ENCODE data around the gene BCAS3. TPM values are rescaled to one million over a fixed set of nuclear protein-coding genes. Genes with fewer than 3 reads are reported as not detected.

The BCAS3 gene
- polyA plus RNA-seq, 6 donors from 2014 or later: 22.0 to 38.9 (median 24.5) TPM

GRCh38 chr17:61395983-61396585 is 718.4 kb downstream of the BCAS3 start:
- H3K27ac Mint-ChIP-seq: peak overlapping the region in 4 of 6 donors; percentile 43 to 72 (median 56)
- peaks cover 0 to 4% (median 1%) of the 10 kb centered on the region in 7 donors for H3K9me3 Mint-ChIP-seq
- peak in 1 of 2 donors; percentile 19 for ATAC-seq (ENCODE audit: low read depth in 2 of 2)

GRCh38 chr17:61396586-61397085 is 719.0 kb downstream of the BCAS3 start:
- Mint-ChIP-seq H3K9me3 (peaks cover 0 to 4% (median 1%) of the 10 kb centered on the region in 7 donors), H3K4me1 (peaks cover 17 to 35% (median 23%) of the 10 kb centered on the region in 3 donors), H3K27me3 (peaks cover 35 to 68% (median 38%) of the 10 kb centered on the region in 3 donors), H3K27ac (no peak overlapping the region), H3K36me3 (peaks cover 0 to 9% of the 10 kb centered on the region in 2 donors), H3K4me3 (no peak overlapping the region)
- DNase-seq: no peak
- no peak for ATAC-seq (ENCODE audit: low read depth in 2 of 2)

More at GRCh38 chr17:61395983-61396585, 718.4 kb downstream of the BCAS3 start:
- H3K4me1 Mint-ChIP-seq: peaks cover 13 to 30% (median 18%) of the 10 kb centered on the region in 3 donors
- H3K27me3 Mint-ChIP-seq: peaks cover 31 to 68% (median 33%) of the 10 kb centered on the region in 3 donors
- no peak for DNase-seq
- H3K4me3 Mint-ChIP-seq: peak overlapping the region in 2 of 8 donors; percentile 30 to 39
- peaks cover 0 to 9% of the 10 kb centered on the region in 2 donors for H3K36me3 Mint-ChIP-seq

- peaks cover 40 to 66% (median 40%) of the 10 kb centered on the region in 3 donors for H3K27me3 Mint-ChIP-seq
- DNase-seq (no peak), ATAC-seq (ENCODE audit: low read depth in 2 of 2) (no peak)
- peaks cover 17 to 36% (median 24%) of the 10 kb centered on the region in 3 donors for H3K4me1 Mint-ChIP-seq
- peak overlapping the region in 2 of 6 donors; percentile 72 to 86 for H3K27ac Mint-ChIP-seq
- peak overlapping the region in 5 of 8 donors; percentile 6 to 84 (median 69) for H3K4me3 Mint-ChIP-seq
- H3K9me3 Mint-ChIP-seq: peaks cover 0 to 4% (median 1%) of the 10 kb centered on the region in 7 donors
- peaks cover 0 to 9% of the 10 kb centered on the region in 2 donors for H3K36me3 Mint-ChIP-seq
Measured at GRCh38 chr17:61397086-61397842, 719.6 kb downstream of the BCAS3 start.

GRCh38 chr17:61398721-61399130 is 721.1 kb downstream of the BCAS3 start:
- H3K27ac Mint-ChIP-seq: peak overlapping the region; percentile 38 to 86 (median 78)
- peaks cover 32 to 50% (median 38%) of the 10 kb centered on the region in 3 donors for H3K4me1 Mint-ChIP-seq
- H3K36me3 Mint-ChIP-seq: peaks cover 0 to 17% of the 10 kb centered on the region in 2 donors
- H3K4me3 Mint-ChIP-seq: peak overlapping the region; percentile 21 to 87 (median 75)
- ATAC-seq (ENCODE audit: low read depth in 2 of 2) (no peak), DNase-seq (no peak)
- H3K9me3 Mint-ChIP-seq: peaks cover 0 to 10% (median 2%) of the 10 kb centered on the region in 7 donors
- H3K27me3 Mint-ChIP-seq: peaks cover 55 to 67% (median 55%) of the 10 kb centered on the region in 3 donors

GRCh38 chr17:61399131-61400065 is 721.7 kb downstream of the BCAS3 start, which contains the start of gene TBX2:
Gene TBX2 (plus strand): TSS chr17:61399843. CDS start chr17:61400177, 334 bp downstream.
- peak in 1 of 2 donors; percentile 10 for ATAC-seq (ENCODE audit: low read depth in 2 of 2)
- Mint-ChIP-seq H3K27me3 (peaks cover 58 to 65% (median 60%) of the 10 kb centered on the region in 3 donors), H3K9me3 (peaks cover 0 to 10% (median 2%) of the 10 kb centered on the region in 7 donors), H3K4me1 (peaks cover 36 to 54% (median 41%) of the 10 kb centered on the region in 3 donors), H3K36me3 (peaks cover 0 to 17% of the 10 kb centered on the region in 2 donors), H3K27ac (peak within 1 kb of the TSS in 5 of 6 donors; percentile 45 to 86 (median 76)), H3K4me3 (peak within 1 kb of the TSS; percentile 76 to 90 (median 84))
- DNase-seq: no peak

GRCh38 chr17:61400066-61400716 is 722.5 kb downstream of the BCAS3 start:
- Mint-ChIP-seq H3K4me3 (peak overlapping the region; percentile 76 to 90 (median 80)), H3K27ac (peak overlapping the region in 1 of 6 donors; percentile 52), H3K27me3 (peaks cover 50 to 62% (median 55%) of the 10 kb centered on the region in 3 donors), H3K36me3 (peaks cover 0 to 17% of the 10 kb centered on the region in 2 donors), H3K4me1 (peaks cover 37 to 54% (median 41%) of the 10 kb centered on the region in 3 donors), H3K9me3 (peaks cover 0 to 10% (median 2%) of the 10 kb centered on the region in 7 donors)
- peak; percentile 9 to 19 for ATAC-seq (ENCODE audit: low read depth in 2 of 2)
- no peak for DNase-seq

- Mint-ChIP-seq H3K36me3 (peaks cover 0 to 11% of the 10 kb centered on the region in 2 donors), H3K27ac (peak overlapping the region in 2 of 6 donors; percentile 52 to 56)
Measured at GRCh38 chr17:61400717-61401388, 723.2 kb downstream of the BCAS3 start.

GRCh38 chr17:61401389-61402072 is 723.9 kb downstream of the BCAS3 start:
- Mint-ChIP-seq H3K27ac (no peak overlapping the region), H3K9me3 (peaks cover 0 to 10% (median 0%) of the 10 kb centered on the region in 7 donors), H3K36me3 (peaks cover 0 to 8% of the 10 kb centered on the region in 2 donors), H3K4me1 (peaks cover 38 to 45% (median 42%) of the 10 kb centered on the region in 3 donors), H3K27me3 (peaks cover 52 to 60% (median 53%) of the 10 kb centered on the region in 3 donors), H3K4me3 (peak overlapping the region; percentile 31 to 84 (median 78))
- ATAC-seq (ENCODE audit: low read depth in 2 of 2) (no peak), DNase-seq (no peak)

More at GRCh38 chr17:61400717-61401388, 723.2 kb downstream of the BCAS3 start:
- Mint-ChIP-seq H3K4me1 (peaks cover 34 to 47% (median 39%) of the 10 kb centered on the region in 3 donors), H3K9me3 (peaks cover 0 to 10% (median 0%) of the 10 kb centered on the region in 7 donors), H3K27me3 (peaks cover 47 to 56% (median 48%) of the 10 kb centered on the region in 3 donors), H3K4me3 (peak overlapping the region; percentile 76 to 90 (median 80))
- no peak for ATAC-seq (ENCODE audit: low read depth in 2 of 2)
- DNase-seq: no peak

- ATAC-seq (ENCODE audit: low read depth in 2 of 2) (no peak), DNase-seq (no peak)
- Mint-ChIP-seq H3K9me3 (peaks cover 0 to 10% (median 0%) of the 10 kb centered on the region in 7 donors), H3K4me3 (peak overlapping the region in 6 of 8 donors; percentile 9 to 84 (median 76)), H3K27ac (peak overlapping the region in 2 of 6 donors; percentile 87 to 89), H3K4me1 (peaks cover 38 to 48% (median 46%) of the 10 kb centered on the region in 3 donors), H3K27me3 (peaks cover 57 to 66% (median 58%) of the 10 kb centered on the region in 3 donors), H3K36me3 (peaks cover 0 to 8% of the 10 kb centered on the region in 2 donors)
Measured at GRCh38 chr17:61402073-61402541, 724.5 kb downstream of the BCAS3 start.

GRCh38 chr17:61402978-61403800 is 725.5 kb downstream of the BCAS3 start:
- Mint-ChIP-seq H3K27me3 (peaks cover 60 to 71% (median 65%) of the 10 kb centered on the region in 3 donors), H3K27ac (peak overlapping the region in 5 of 6 donors; percentile 70 to 98 (median 87)), H3K36me3 (peaks cover 0 to 8% of the 10 kb centered on the region in 2 donors), H3K4me3 (peak overlapping the region; percentile 56 to 90 (median 82)), H3K9me3 (peaks cover 0 to 10% (median 0%) of the 10 kb centered on the region in 7 donors), H3K4me1 (peaks cover 38 to 51% (median 44%) of the 10 kb centered on the region in 3 donors)
- no peak for DNase-seq
- peak; percentile 17 to 21 for ATAC-seq (ENCODE audit: low read depth in 2 of 2)
